MM.1S (cell line): ENCODE results near the gene RNU11.

Experiments
- DNase-seq: peaks from one replicate; pipeline ENCODE4 v3.0.0-alpha.2; 2015
- H2AFZ ChIP-seq: fragments of 300-600 bp; sonication (generic); 2 replicates; pipeline ENCODE4 v1.6.0; 2016; ENCODE audit warnings: antibody characterized with exemption, low read length
- H3F3A ChIP-seq: fragments of 300-600 bp; sonication (generic); 2 replicates; pipeline ENCODE4 v1.6.1; 2016; ENCODE audit warnings: mild to moderate bottlenecking, antibody characterized with exemption, low read length, moderate library complexity, mixed read lengths; ENCODE audit not compliant: insufficient read depth
- H3K27ac ChIP-seq: fragments of 300-600 bp; sonication (generic); 2 replicates; pipeline ENCODE4 v1.5.1; 2016; ENCODE audit warnings: mild to moderate bottlenecking, low read length
- H3K27me3 ChIP-seq: fragments of 300-600 bp; sonication (generic); replicated peaks from 2 replicates; pipeline ENCODE4 v1.6.0; 2016; ENCODE audit warnings: low read length; ENCODE audit not compliant: insufficient read depth
- H3K36me3 ChIP-seq: fragments of 300-600 bp; sonication (generic); replicated peaks from 2 replicates; pipeline ENCODE4 v1.6.1; 2016; ENCODE audit warnings: mild to moderate bottlenecking, low read length, mixed read lengths; ENCODE audit not compliant: insufficient read depth
- H3K4me1 ChIP-seq: fragments of 300-600 bp; sonication (generic); 2 replicates; pipeline ENCODE4 v1.6.1; 2016; ENCODE audit warnings: low read length, mixed read lengths
- H3K4me2 ChIP-seq: fragments of 300-600 bp; sonication (generic); 2 replicates; pipeline ENCODE4 v1.6.0; 2016; ENCODE audit warnings: low read depth, low read length
- H3K4me3 ChIP-seq: fragments of 300-600 bp; sonication (generic); 2 replicates; pipeline ENCODE4 v1.5.1; 2016; ENCODE audit warnings: low read length, mixed read lengths
- H3K79me2 ChIP-seq: fragments of 300-600 bp; sonication (generic); 2 replicates; pipeline ENCODE4 v1.6.1; 2016; ENCODE audit warnings: mixed run types, low read length, mixed read lengths
- H3K9ac ChIP-seq: fragments of 300-600 bp; sonication (generic); 2 replicates; pipeline ENCODE4 v1.6.1; 2016; ENCODE audit warnings: low read length, mixed read lengths
- H3K9me2 ChIP-seq: fragments of 300-600 bp; sonication (generic); replicated peaks from 2 replicates; pipeline ENCODE4 v1.6.1; 2016; ENCODE audit warnings: mild to moderate bottlenecking, low read length, mixed read lengths; ENCODE audit not compliant: insufficient read depth
- H3K9me3 ChIP-seq: fragments of 300-600 bp; sonication (generic); replicated peaks from 2 replicates; pipeline ENCODE4 v1.6.1; 2016; ENCODE audit warnings: mild to moderate bottlenecking, low read length, mixed read lengths; ENCODE audit not compliant: insufficient read depth
- H4K20me1 ChIP-seq: fragments of 300-600 bp; sonication (generic); 2 replicates; pipeline ENCODE4 v1.6.1; 2016; ENCODE audit warnings: mild to moderate bottlenecking, low read length, moderate library complexity, mixed read lengths; ENCODE audit not compliant: insufficient read depth
- CTCF ChIP-seq: fragments of 300-600 bp; sonication (generic); IDR thresholded peaks from 2 replicates; pipeline ENCODE4 v1.5.1; 2016; ENCODE audit warnings: antibody characterized with exemption, low read length, mixed read lengths
- EZH2 ChIP-seq: fragments of 300-600 bp; sonication (generic); optimal IDR thresholded peaks from 2 replicates; pipeline ENCODE3; 2017; ENCODE audit warnings: low read depth, mild to moderate bottlenecking, antibody characterized with exemption, low read length, mixed read lengths
- EZH2phosphoT487 ChIP-seq: fragments of 300-600 bp; sonication (generic); IDR thresholded peaks from 2 replicates; pipeline ENCODE4 v1.6.1; 2018; ENCODE audit warnings: antibody characterized with exemption, low read length

The RNU11 gene

GRCh38 chr1:28613175-28613574 lies 35.2 kb upstream of the RNU11 start:
- no peaks in the 10 kb centered on the region for H3K9me2 ChIP-seq
- H3K36me3 ChIP-seq: no peaks in the 10 kb centered on the region

GRCh38 chr1:28631713-28632112 lies 16.7 kb upstream of the RNU11 start:
- Histone ChIP-seq H3K4me1 (peaks cover 12% of the 10 kb centered on the region; the same call in 1 of the 2 replicates), H3K27ac (peak overlapping the region; percentile 33; the same call in 1 of the 2 replicates), H3K36me3 (no peaks in the 10 kb centered on the region), H3K9me2 (no peaks in the 10 kb centered on the region), H2AFZ (no peak overlapping the region), H3K9me3 (no peaks in the 10 kb centered on the region), H3K4me2 (peak overlapping the region; percentile 6; the same call in 1 of the 2 replicates), H3K27me3 (no peaks in the 10 kb centered on the region), H3K79me2 (no peaks in the 10 kb centered on the region), H3K4me3 (no peak overlapping the region), H4K20me1 (no peaks in the 10 kb centered on the region), H3F3A (peaks cover 10% of the 10 kb centered on the region), H3K9ac (no peak overlapping the region)
- TF ChIP-seq CTCF (no peak), EZH2phosphoT487 (no peak), EZH2 (no peak)
- no peak for DNase-seq

More at GRCh38 chr1:28613175-28613574, 35.2 kb upstream of the RNU11 start:
- Histone ChIP-seq H2AFZ (no peak overlapping the region), H3F3A (no peaks in the 10 kb centered on the region), H3K4me3 (no peak overlapping the region), H3K9me3 (no peaks in the 10 kb centered on the region), H3K27ac (no peak overlapping the region), H3K9ac (no peak overlapping the region), H3K4me2 (no peak overlapping the region), H3K4me1 (no peaks in the 10 kb centered on the region), H3K79me2 (no peaks in the 10 kb centered on the region), H4K20me1 (no peaks in the 10 kb centered on the region), H3K27me3 (no peaks in the 10 kb centered on the region)
- DNase-seq: no peak
- TF ChIP-seq EZH2 (no peak), EZH2phosphoT487 (no peak), CTCF (no peak)

GRCh38 chr1:28632560-28632959 lies 15.8 kb upstream of the RNU11 start:
- no peak for DNase-seq
- H2AFZ ChIP-seq: no peak overlapping the region
- no peaks in the 10 kb centered on the region for H3K36me3 ChIP-seq
- no peaks in the 10 kb centered on the region for H3K79me2 ChIP-seq
- no peak overlapping the region; the same call in 1 of the 2 replicates for H3K27ac ChIP-seq
- no peak overlapping the region for H3K4me3 ChIP-seq
- H3K4me2 ChIP-seq: no peak overlapping the region; the same call in 1 of the 2 replicates
- no peaks in the 10 kb centered on the region for H4K20me1 ChIP-seq
- H3K4me1 ChIP-seq: peaks cover 12% of the 10 kb centered on the region; the same call in 1 of the 2 replicates
- no peaks in the 10 kb centered on the region for H3K9me3 ChIP-seq
- H3K27me3 ChIP-seq: no peaks in the 10 kb centered on the region
- H3F3A ChIP-seq: peaks cover 10% of the 10 kb centered on the region
- no peaks in the 10 kb centered on the region for H3K9me2 ChIP-seq
- no peak overlapping the region for H3K9ac ChIP-seq
- TF ChIP-seq EZH2 (no peak), CTCF (no peak), EZH2phosphoT487 (no peak)
